SKM-1 treated with dmso at 0.1 percent for 144 hours (cell line): ENCODE data around the gene CORO1C.

Experiments
- DNase-seq: peaks from one replicate; lab custom pipeline; 2025; ENCODE audit not compliant: unreplicated experiment; lab: John Stamatoyannopoulos, UW

The CORO1C gene

DNA sequence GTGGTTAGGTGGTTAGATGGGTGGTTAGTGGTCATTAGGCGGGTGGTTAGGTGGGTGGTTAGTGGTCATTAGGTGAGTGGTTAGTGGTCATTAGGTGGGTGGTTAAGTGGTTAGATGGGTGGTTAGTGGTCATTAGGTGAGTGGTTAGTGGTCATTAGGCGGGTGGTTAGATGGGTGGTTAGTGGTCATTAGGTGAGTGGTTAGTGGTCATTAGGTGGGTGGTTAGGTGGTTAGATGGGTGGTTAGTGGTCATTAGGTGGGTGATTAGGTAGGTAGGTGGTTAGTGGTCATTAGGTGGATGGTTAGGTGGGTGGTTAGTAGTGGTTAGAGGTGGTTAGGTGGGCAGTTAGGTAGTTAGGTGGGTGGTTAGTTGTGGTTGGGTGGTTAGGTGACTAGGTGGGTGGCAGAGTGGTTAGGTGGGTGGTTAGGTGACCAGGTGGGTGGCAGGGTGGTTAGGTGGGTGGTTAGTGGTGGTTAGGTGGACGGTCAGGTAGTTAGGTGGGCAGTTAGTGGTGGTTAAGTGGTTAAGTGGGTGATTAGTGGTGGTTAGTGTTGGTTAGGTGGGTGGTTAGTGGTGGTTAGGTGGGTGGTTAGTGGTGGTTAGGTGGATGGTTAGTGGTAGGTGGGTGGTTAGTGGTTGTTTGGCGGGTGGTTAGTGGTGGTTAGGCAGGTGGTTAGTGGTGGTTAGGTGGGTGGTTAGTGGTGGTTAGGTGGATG is 125.5 kb downstream of the CORO1C start:
- DNase-seq, result no peak

DNA sequence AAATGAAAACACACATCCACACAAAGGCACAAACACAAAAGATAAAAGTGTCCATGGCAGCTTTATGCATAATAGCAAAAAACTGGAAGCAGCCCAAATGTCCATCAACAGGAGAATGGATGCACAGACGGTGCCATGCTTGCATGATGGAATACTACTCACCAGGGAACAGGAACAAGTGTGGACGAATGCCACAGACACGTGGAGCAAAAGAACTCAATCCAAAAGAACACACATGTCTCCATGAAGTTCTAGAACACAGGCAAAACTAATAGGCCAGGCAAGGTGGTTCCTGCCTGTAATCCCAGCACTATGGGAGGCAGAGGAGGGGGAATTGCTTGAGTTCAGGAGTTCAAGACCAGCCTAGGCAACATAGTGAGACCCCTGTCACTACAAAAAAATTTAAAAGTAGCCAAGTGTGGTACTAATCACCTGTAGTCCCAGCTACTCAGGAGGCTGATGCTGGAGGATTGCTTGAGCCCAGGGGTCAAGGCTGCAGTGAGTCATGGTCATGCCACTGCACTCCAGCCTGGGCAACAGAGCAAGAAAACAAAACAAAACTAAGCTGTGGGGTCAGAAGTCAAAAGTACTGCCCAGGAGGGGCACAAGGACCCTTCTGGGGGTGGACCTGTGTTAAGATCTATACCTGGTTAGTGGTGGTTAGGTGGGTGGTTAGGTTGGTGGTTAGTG is 126.2 kb downstream of the CORO1C start:
- DNase-seq, result no peak

DNA sequence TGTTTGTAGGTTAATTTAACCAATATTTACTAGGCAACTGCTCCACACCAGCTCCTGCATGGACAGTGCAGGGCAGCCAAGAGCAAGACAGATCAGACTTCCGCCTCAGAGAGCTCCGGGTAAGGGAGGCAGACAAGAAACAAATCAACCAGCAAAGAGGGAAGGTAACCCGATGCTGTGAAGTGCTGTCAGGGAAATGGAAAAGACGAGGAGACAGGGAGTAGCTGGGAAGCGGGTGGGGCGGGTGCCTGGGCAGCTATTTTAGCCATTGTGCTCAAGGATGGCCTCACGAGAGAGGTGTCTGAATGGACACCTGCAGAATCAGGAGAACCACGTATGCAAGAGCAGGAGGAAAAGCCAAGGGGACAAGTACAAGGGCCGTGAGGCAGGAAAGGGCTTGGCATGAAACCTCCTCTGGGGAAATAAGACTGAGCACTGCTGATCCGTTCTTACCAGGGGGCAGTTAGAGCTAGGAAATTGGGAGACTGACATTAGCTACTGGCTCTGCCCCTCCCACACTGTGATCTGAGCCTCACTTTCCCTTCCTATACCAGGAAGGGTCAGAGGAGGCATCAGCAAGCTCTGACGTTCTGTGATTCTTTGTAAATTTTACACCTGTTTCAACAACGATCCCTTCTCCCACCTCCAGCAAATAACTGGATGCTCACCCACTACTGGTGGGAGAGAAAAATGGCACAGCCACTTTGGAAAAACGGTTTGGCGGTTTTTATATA is 126.9 kb downstream of the CORO1C start:
- no peak for DNase-seq

DNA sequence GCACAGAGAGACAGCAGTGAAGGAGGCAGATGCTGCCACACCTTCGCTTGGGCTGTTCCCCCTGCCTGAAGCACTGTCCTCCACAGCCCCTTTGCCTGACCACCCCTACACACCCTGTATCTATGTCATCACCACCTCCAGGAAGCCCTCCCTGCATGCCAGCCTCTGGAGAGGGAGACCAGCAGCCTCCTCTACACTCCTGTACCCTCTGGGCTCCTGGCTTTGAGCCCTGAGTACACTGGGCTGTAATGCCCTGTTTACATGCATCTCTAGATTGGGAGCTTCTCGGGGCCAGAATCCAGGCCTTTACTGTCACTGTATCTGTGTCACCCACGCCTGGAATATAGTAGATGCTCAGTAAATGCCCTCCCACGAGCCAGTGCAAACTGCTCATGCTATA is 127.6 kb downstream of the CORO1C start:
- DNase-seq, result no peak

DNA sequence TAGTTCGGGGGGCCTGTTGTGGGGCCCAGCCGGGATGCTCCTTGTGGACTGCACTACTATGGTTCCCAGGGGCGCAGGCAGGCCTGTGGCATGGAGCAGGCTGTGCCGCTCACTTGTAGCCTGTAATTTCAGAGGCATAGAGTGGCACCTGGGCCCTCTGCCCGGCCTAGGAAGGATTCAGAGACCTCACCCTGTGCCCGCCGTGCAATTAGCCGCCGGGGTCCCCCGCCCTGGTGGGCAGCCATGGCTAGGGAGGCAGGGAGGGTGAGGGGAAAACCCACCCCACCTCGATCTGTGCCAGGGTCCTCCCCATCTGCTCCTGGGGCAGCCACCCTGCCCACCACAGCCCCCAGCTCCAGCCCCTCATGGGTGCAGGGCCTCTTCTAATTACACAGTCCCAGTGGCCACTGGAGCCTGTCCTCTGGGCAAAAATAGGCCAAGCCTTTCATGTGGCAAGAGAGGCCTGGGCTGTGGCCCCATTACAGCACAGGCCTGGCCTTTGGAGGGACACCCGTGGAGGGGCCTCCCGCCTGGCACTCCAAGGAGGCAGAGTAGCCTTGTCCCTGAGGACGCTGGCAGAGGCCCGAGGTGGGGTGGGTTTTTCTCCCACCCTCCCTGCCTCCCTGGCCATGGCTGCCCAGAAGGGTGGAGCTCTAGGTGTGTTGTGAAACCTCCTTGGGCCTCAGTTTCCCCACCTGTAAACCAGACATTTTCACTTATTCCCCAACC is 128.2 kb downstream of the CORO1C start:
- no peak for DNase-seq

DNA sequence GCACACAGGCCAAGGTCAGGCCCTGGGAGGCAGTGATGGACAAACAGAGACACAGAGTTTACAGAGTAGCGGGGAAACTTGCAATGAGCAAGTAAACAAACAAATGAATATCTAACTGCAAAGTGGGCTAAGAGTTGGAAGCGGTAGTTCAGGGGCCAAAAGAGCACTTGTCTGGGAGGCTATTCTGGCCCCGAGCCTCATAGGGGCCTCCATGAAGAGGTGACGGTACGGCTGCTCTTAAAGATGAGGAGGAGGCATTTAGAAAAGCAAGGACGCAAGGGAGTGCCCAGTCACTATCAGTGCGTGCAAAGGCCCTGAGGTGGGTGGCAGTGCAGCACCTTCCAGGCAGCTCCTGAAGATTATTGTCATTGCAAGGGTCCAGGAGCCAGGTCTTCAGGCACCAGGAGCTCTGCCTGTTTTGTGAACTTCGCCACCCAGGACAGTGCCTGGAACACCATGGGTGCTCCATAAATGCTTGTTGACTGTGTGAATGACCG is 129.1 kb downstream of the CORO1C start:
- DNase-seq, result no peak

DNA sequence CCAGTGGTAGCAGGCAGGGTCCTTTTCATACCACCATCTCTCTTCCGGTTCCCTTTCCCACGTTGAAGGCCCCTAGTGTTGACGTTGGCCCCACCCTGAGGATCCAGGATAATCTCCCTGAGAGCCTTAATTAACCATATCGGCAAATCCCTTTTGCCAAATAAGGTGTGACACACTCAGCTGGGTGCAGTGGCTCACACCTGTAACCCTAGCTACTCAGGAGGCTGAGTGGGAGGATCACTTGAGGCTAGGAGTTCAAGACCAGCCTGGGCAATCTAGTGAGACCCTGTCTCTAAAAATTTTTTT is 130.7 kb downstream of the CORO1C start:
- no peak for DNase-seq

DNA sequence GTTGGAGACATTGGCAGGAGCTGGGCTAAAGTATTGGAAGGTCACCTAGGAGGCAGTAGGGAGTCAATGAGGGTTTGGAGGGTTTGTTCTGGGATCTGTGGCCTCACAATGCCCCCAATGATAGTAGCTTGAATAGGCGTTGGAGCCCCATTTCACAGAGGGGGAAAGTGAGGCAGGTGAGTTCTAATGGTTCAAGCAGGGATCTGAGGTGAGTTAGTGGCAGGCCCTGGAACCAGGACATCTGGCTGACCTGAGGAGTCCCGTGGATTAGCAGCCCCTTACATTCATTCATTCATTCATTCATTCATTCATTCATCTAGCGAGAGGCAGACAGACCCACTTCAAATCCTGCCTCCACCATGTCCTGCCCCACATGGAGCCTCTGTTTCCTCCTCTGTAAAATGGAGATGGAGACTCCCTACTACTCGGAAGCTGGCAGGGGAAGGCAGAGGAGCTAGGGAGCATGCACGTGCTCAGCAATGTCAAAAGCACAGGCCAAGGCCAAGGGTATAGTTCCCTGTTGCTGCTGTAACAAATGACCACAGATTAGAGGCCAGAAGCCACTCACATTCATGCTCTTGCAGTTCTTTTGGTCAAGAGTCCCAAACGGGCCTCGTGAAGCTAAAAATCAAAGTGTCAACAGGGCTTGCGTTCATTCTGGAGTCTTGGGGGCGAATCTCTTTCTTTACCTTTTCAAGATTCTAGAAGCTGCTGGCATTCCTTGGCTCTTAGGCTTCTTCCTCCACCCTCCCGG is 131.2 kb downstream of the CORO1C start:
- no peak for DNase-seq

DNA sequence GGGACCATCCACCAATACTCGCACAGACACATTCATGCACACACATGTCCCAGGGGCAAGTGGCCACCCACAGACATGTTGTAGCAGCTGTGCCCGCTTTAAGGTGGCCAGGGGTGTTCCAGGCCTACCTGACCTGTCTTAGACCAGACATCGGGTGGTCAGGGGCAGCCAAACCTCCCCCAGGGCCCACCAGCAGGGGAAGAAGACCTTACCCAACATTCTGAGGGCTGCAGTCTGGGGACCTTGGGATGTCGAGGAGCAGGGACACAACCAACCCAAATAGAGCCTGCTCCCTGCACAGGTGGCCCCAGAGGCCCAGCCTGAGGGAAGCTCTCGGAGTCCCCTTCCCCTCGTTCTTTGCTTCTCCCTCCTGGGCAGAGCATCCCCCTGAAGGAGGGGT is 131.8 kb downstream of the CORO1C start:
- no peak for DNase-seq

DNA sequence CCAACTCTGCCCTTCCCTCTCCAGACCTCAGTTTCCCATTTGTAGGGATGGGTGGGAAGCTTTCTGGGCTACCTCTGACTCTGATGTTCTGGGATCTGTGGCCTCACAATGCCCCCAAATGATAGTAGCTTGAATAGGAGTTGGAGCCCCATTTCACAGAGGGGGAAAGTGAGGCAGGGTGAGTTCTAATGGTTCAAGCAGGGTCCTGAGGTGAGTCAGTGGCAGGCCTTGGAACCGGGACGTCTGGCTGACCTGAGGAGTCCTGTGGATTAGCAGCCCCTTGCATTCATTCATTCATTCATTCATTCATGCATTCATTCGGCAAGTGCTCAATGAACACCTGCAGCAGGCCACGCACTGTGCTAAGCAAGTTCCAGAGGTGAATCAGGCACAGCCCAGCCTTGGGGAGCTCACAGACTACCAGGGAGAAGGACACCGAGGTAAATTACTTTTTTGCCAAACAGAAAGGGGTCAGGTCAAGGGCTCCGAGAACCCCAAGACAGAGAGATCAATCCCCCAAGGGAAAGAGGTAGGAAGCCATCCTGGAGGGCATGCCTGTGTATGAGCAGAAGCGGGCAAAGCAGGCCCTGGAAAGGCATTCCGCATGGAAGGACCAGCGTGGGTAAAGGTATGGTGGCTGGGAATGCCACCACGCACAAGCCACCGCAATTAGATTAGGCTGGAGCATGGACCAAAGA is 132.6 kb downstream of the CORO1C start:
- DNase-seq, result no peak

DNA sequence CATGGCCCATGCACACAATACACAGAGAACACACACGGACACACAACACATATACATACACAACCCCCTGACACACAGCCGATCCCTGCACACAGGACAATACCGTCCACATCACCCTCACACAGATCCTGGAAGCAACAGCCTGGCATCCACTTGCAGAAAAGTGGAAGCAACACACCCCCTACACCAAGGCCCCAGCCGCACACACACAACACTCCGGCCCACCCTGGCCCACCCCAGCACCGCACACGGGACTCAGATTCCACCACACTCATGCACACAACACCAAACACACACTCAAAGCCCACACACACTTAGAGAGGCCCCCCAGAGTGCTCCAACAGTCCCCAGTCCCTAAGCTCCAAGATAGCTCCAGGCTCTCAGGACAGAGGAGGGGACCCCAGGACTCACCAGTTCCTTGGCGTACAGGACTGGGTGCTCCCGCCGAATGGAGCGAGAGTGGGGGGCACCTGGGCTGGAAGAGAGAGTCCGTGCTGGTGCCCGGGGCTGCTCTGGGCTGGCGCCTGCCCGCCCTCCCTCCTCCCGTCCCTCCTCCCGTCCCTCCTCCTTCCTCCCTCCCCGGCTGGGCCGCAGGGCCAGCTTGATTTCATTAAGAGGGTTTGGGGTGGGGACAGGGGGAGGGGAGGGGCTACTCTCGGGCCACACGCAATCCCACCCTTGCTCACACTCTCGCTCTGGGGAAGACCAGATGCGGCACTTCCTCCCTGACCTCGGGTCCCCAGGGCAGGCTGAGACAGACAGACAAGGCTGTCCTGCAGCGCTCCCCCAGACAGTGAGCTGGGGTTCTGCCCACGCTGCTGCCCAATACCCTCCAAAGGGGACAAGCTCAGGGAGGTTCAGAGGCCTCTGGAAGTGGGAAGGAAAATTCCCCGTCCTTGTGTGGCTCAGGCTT is 133.5 kb downstream of the CORO1C start, which contains the start of gene TMEM119:
TMEM119 (minus strand) TSS at position 526 of the 913 bp plus-strand sequence. CDS start 5,701 bp downstream, outside the sequence.
- DNase-seq, result no peak

DNA sequence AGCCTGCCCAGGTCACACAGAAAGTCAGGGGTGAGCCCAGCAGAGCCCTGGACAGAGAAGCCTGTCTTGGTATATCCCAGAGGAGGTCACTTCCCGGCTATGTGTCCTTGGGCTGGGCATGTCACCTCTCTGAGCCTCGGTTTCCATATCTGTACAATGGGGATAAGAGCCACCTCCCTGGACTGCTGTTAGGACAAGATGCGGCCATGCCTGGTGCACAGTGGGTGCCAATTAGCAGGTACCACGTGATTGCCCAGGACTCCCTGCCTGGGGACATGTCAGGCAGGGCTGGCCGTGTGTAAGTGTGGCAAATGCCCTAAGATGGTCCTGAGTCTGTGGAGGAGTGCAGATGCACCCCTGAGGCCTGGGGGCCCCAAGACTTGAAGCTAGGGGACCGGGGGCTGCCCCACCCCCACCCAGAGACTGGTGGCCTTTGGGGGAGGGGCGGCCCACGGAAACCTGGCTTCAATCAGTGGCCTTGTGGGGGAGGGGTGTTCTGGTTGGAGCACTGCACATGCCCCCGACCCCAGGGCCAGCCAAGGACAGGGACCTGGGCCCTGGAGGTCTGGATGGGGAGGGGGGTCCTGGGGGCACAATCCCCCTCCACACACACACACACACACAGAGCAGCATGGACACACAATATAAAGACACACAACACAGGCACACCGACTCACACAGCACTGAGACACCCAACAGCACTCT is 134.3 kb downstream of the CORO1C start:
- no peak for DNase-seq

DNA sequence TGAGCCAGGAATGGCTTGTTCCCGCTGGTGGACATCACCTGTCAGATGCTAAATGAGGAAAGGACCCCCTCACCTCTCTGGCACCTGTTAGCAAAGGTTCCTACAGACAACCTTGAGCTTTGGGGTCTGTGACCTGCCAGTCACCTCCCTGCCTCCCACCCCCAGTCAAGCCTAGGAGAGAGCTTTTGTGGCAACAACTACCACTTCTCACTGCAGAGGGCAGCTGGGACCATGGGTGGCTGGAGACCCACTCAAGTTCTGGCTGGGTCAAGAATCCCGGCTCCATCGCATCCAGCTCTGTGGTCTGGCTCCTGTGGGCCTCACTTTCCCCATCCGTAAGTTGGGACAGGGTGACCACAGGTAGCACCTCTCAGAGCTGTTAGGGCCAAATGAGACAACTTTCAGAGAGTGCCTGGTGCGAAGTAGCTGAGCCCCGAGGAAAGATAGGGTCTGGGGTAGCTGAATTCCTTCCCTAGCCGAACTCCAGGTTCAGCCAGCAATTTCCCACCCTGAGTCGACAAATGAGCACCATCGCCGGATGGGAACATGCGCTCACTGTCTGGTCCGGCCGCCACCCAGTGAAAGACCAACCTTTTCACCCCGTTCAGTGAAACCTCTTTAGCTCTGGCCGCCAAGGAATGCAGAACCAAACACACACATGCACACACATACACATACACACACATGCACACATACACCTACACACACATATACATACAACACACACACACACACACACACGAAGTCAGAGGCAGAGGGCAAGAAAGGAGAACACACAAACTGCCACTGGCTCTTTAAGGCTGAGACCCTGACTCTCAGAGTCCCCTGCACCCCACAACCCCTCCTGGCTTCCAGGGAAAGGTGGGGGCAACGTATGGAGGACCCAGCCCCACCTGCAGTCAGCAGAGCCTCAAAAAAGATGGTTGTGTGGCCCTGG is 135.3 kb downstream of the CORO1C start:
- no peak for DNase-seq
